ENCODE measurements around the gene IL22RA2.
"Not testable (repeated sequence)": the region's sequence is repeated elsewhere in the genome, so short reads cannot be mapped to it uniquely, and the experiment has no call there.

Gene IL22RA2

DNA sequence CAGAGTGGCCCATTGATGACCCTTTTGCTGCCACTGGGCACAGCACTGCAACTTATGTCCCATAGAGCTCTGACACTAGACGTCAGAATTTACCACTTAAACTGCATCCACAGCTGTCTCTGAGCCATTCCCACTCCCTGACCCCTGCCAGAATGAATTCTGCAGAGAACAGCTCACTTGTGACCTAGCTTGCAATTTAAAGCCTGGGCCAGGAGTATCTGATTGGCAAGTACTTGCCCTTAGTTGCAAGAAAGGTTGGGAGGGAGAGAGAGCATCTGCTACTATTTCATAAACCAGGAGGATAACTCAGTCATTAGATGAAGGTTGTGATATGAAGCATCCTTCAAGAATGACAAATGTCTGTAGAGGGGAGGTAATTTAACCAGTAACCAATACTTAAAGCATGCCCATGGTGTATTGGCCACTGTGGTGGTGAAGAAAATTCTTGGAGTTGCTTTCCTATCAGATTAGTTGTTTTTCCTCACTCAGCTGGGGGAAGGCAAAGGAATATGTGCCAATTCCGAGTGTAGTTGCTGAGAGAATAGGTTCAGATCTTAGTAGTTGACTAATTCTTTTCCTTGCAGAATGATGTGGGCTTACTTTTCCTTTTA, 46.5 kb downstream of the IL22RA2 start:
- DNase-seq (ENCODE audit: low read depth in 2 of 2), result no peak

DNA sequence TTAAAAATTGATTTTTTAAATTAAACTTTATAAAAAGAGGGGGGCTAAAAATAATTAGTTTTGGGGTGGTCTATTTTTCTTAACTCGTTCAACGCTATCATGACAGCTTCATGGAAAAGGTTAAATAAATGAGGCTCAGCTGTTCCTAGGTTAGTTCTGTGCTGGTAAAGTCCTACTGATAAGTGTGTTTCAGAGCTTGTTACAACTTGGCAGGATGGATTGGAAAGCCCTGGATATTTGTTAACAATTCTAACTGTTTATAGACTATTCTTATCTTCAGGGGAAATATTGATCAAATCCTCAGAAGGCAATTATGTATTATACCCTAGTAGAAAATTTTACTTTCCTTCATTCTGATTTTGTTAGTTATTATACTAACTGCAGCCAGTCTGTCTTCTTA, 50.4 kb downstream of the IL22RA2 start:
- DNase-seq (ENCODE audit: low read depth in 2 of 2), result no peak

DNA sequence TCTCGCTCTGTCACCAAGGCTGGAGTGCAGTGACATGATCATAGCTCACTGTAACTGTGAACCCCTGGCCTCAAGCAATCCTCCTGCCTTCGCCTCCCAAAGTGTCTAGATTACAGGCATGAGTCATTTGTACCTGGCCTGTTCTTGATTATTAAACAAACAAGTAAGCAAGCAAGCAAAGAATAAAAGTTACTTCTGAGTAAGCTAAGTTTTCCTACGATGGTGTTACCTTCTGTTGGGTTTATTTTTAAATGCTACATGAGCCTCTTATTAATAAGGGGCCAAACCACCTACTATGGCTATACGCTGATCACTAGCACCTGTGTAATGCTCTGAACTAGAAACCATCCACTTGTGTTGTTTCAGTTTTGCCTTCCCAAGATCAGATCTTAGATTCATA, 50.8 kb downstream of the IL22RA2 start:
- DNase-seq (ENCODE audit: low read depth in 2 of 2), result no peak

DNA sequence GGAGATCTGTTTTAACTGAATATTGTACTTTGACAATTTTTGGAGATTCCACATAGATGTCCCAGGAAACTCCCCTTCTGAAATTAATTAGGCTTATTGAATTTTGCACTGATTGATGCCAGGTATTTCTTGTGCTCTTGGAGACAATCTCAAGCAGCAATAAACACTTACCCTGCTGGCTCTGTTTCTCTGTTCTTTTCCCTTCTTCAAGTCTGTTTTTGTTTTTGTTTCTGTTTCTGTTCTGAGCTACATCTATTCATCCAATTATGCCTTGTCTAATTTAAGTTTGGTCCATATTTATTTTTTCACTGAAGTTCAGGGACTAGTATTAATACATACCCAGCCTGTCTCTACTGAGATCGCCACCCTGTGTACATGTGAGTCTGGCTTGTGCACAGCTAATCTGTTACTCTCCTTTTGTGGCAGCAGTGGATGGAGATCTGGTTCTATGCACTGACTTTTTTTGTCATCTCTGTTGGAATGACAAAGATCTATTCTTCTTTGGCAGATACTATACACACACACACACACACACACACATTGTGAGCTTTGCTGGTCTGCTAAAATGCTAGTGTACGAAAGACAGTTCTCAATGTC, 51.9 kb downstream of the IL22RA2 start:
- DNase-seq (ENCODE audit: low read depth in 2 of 2), result no peak

- DNase-seq (ENCODE audit: low read depth in 2 of 2), result no peak
Measured at GRCh38 chr6:137120748-137121147, 52.7 kb downstream of the IL22RA2 start.

- no peak for DNase-seq (ENCODE audit: low read depth in 2 of 2)
Measured at GRCh38 chr6:137119196-137120104, 54.0 kb downstream of the IL22RA2 start.

GRCh38 chr6:137117581-137117980, 55.9 kb downstream of the IL22RA2 start:
- DNase-seq (ENCODE audit: low read depth in 2 of 2), result no peak

DNA sequence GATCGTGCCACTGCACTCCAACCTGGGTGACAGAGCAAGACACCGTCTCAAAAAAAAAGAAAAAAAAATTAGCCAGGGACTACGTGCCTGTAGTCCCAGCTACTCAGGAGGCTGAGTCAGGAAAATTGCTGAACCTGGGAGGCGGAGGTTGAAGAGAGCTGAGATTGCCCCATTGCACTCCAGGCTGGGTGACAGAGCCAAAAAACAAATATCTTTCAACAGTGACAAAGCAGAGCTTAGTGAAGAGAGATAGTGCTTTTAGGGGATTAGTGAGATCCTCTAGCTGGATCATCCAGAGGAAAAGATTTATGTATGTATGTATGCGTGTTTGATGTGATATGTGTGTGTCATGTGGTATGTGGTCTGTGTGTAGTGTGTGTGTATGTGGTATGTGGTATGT, 56.6 kb downstream of the IL22RA2 start:
- DNase-seq (ENCODE audit: low read depth in 2 of 2), result no peak

GRCh38 chr6:137115658-137116057, 57.8 kb downstream of the IL22RA2 start:
- no peak for DNase-seq (ENCODE audit: low read depth in 2 of 2)

- DNase-seq (ENCODE audit: low read depth in 2 of 2), result no peak
Measured at GRCh38 chr6:137112067-137112355, 61.4 kb downstream of the IL22RA2 start.

GRCh38 chr6:137111296-137112066, 62.0 kb downstream of the IL22RA2 start:
- DNase-seq (ENCODE audit: low read depth in 2 of 2), result no peak

GRCh38 chr6:137107767-137108105, 65.7 kb downstream of the IL22RA2 start:
- DNase-seq (ENCODE audit: low read depth in 2 of 2), result no peak

DNA sequence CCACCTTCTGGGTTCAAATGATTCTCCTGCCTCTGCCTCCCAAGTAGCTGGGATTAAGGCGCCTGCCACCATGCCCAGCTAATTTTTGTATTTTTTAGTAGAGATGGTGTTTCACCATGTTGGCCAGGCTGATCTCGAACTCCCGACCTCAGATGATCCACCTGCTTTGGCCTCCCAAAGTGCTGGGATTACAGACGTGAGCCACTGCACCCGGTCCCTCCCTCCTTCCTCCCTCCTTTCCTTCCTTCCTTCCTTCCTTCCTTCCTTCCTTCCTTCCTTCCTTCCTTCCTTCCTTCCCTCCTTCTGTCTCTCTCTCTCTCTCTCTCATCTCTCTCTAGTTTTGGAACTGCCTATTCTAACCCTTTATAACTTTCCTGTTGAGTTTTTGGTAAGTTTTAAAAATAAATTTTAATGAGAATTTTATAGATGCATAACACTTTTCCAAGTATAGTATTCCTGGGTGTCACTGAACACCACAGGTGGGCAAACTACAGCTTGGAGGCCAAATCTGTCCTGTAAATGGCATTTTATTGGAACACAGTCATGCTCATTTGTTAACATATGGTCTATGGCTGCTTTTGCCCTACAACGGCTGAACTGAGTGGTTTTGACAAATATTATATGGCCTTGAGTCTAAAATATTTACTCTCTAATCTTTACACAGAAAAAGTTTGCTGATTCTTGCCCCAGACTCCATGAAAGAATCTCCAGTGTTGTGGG, 66.2 kb downstream of the IL22RA2 start:
- DNase-seq (ENCODE audit: low read depth in 2 of 2), result not testable (repeated sequence)

- no peak for DNase-seq (ENCODE audit: low read depth in 2 of 2)
Measured at GRCh38 chr6:137106183-137106582, 67.3 kb downstream of the IL22RA2 start.

DNA sequence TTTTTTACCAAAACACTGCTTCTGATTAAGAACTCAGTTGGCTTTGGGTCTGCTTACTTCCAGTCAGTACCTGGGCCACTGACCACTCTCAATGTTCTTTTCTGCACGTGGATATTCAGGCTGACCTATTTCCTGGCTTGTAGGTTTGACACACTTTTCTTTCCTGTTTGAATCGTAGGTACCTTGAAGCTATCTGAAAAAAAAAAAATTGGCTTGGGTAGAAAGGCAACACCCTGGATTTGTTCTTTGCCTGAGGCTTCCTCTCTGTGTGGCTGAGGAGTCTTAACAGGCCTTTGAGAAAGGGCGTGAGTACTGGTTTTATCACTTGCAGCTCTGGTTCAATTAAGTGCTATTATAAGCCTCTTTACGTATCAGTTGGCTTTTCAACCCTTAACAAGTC, 68.1 kb downstream of the IL22RA2 start:
- no peak for DNase-seq (ENCODE audit: low read depth in 2 of 2)

DNA sequence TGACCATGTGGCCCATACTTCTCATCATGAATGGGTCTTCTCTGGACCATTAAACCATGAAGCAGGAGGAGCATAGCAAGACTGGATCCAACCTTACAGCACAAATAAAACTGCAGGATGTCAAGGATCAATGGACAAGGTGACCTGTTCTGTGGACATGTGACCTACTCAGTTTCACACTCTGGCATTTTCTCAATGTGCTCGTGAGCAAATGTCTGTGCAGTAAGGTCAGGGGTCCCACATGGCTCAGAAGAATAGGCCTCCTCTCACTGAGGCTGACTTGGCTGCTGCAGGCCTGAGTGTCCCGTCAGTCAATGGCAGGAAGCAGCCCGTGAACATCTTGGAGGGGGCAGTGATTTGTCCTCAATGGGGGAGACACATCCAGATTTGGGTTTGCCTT, 68.5 kb downstream of the IL22RA2 start:
- DNase-seq (ENCODE audit: low read depth in 2 of 2), result no peak

DNA sequence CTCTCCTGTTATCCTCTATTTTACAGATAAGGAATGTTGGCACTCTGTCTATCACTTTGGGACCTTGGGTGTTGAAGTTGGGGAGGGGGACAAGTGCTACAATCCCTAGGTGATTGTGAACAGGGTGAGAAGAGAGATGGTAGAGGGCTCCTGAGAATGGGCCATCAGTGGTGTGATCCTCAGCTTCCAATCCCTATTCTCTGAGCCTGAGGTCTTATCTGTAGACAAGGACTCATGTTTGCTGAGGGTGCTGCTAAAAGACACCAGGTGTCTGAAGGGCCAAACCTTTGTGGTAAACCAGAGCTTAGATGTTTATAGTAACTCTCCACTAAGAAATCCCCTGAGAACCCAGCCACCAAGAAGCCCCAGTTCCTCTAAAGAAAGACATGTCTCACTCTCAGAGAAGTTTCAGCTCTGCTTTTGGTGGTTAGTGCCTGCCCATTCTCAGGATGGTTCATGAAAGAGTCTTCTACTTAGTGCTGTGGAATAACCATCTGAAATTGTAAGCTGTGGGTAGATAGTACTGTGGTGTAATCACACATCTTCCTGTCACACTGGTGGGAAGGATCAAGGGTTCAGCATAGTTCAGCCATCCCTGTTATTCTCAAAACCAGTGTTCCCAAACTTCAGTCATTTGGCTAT, 70.5 kb downstream of the IL22RA2 start:
- no peak for DNase-seq (ENCODE audit: low read depth in 2 of 2)

- no peak for DNase-seq (ENCODE audit: low read depth in 2 of 2)
Measured at GRCh38 chr6:137102050-137102848, 71.2 kb downstream of the IL22RA2 start.

DNA sequence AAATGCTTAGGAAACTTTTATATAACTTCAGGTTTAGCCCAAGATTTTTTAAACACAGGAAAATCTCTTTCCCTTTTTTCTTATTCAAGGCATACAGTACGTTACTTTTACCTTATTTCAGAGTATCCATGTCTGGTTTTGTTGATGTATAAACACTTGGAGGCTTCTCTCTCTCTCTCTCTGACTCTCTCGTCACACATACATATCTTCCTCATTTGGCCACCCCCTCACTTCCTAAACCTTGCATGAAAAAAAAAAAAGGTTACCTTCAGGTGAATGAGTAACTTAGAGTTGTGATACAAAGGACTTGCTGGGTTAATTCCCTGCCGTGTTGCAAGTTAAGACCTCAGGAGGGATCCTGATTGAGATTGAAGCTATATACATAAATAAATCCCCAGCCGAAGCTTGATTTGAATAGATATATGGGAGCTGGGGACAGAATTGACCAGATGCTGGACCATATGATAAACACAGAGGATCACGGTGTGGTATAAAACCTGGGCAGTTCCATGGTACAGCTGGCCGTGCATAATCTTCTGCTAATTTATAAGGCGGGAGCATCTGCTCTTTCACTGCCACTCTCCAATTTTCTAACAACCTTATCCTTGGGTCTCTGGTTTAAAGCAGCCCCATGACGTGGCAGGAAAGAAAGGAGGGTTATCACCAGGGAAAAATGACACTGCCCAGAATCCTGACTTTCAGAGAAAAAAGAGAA, 73.6 kb downstream of the IL22RA2 start:
- no peak for DNase-seq (ENCODE audit: low read depth in 2 of 2)

- no peak for DNase-seq (ENCODE audit: low read depth in 2 of 2)
Measured at GRCh38 chr6:137097526-137097925, 75.9 kb downstream of the IL22RA2 start.

Data from stimulated activated CD8-positive, alpha-beta memory T cell treated with anti-CD3 and anti-CD28 coated beads, Interleukin-2, amount 100 ng/mL, for 48 hours (primary cell).